Cortex of kidney (tissue), 1 donor: ENCODE data around the gene NHERF1.

Experiments used
- DNase-seq: peaks from one replicate; lab custom pipeline; 2025; lab: John Stamatoyannopoulos, UW

Gene NHERF1

GRCh38 chr17:74808714-74809430 lies 60.4 kb downstream of the NHERF1 start:
- no peak for DNase-seq

- DNase-seq = no peak
Measured at GRCh38 chr17:74810699-74811485, 62.5 kb downstream of the NHERF1 start.

GRCh38 chr17:74812109-74813009 lies 63.9 kb downstream of the NHERF1 start:
- no peak for DNase-seq

- DNase-seq = no peak
Measured at GRCh38 chr17:74814453-74814852, 66.0 kb downstream of the NHERF1 start.

GRCh38 chr17:74815067-74815466 lies 66.6 kb downstream of the NHERF1 start:
- DNase-seq = no peak

GRCh38 chr17:74815550-74816370 lies 67.3 kb downstream of the NHERF1 start:
- no peak for DNase-seq

- DNase-seq = no peak
Measured at GRCh38 chr17:74816905-74817620, 68.6 kb downstream of the NHERF1 start.

- DNase-seq = no peak
Measured at GRCh38 chr17:74818291-74818938, 70.0 kb downstream of the NHERF1 start.
